Measurements from ENCODE around the gene TGM1. TPM values are rescaled to one million over a fixed set of nuclear protein-coding genes. Genes with fewer than 3 reads are reported as not detected.

TGM1 gene
- total RNA-seq, 1 experiment from 2014 or later: 2.9 TPM

- H3K36me3 Mint-ChIP-seq (ENCODE audit: insufficient read depth in 1 of 3, low read depth in 3 of 3): no peaks in the 10 kb centered on the region
- WGBS (ENCODE audit: extremely low coverage, insufficient read length, low lambda C conversion rate): no CpG with 5 or more reads among the region's 11 CpGs
- H3K18ac ChIP-seq (ENCODE audit: insufficient read length, low read depth, low read length): no peak overlapping the region
- H2BK5ac ChIP-seq (ENCODE audit: insufficient read length, low read length): no peak overlapping the region
- no peak overlapping the region for H3K56ac ChIP-seq (ENCODE audit: insufficient read length, low read depth, low read length)
- H3K79me2 ChIP-seq (ENCODE audit: insufficient read depth, low read length): no peaks in the 10 kb centered on the region
- no peak overlapping the region for H2AK5ac ChIP-seq (ENCODE audit: insufficient read length, low read length)
- no peak overlapping the region; a peak in 1 of 7 replicates for H3K27ac Mint-ChIP-seq
- H3K23me2 ChIP-seq (ENCODE audit: insufficient read length, low read depth, low read length, poor library complexity, severe bottlenecking): no peaks in the 10 kb centered on the region
- H2BK12ac ChIP-seq (ENCODE audit: insufficient read length, low read depth, low read length): no peak overlapping the region
- H3K27me3 Mint-ChIP-seq (ENCODE audit: low read depth): no peaks in the 10 kb centered on the region; the same call in 1 of the 2 replicates
- no peaks in the 10 kb centered on the region for H3K9me3 Mint-ChIP-seq
- TF ChIP-seq, protein P1, sequence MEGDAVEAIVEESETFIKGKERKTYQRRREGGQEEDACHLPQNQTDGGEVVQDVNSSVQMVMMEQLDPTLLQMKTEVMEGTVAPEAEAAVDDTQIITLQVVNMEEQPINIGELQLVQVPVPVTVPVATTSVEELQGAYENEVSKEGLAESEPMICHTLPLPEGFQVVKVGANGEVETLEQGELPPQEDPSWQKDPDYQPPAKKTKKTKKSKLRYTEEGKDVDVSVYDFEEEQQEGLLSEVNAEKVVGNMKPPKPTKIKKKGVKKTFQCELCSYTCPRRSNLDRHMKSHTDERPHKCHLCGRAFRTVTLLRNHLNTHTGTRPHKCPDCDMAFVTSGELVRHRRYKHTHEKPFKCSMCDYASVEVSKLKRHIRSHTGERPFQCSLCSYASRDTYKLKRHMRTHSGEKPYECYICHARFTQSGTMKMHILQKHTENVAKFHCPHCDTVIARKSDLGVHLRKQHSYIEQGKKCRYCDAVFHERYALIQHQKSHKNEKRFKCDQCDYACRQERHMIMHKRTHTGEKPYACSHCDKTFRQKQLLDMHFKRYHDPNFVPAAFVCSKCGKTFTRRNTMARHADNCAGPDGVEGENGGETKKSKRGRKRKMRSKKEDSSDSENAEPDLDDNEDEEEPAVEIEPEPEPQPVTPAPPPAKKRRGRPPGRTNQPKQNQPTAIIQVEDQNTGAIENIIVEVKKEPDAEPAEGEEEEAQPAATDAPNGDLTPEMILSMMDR (conservative IDR thresholded peaks at IDR 0.05): no peak
- no peaks in the 10 kb centered on the region for H4K20me1 ChIP-seq (ENCODE audit: control insufficient read depth, insufficient read depth, insufficient read length)
- no peaks in the 10 kb centered on the region for H3K27me3 ChIP-seq (ENCODE audit: insufficient read depth, low read length)
- H3K4me1 Mint-ChIP-seq: no peaks in the 10 kb centered on the region
- no peak overlapping the region for H2AFZ ChIP-seq (ENCODE audit: low read length)
- no peak overlapping the region for H3K4me3 Mint-ChIP-seq
- H2BK15ac ChIP-seq (ENCODE audit: low read depth, low read length): no peak overlapping the region
- H3K23ac ChIP-seq (ENCODE audit: insufficient read length, low read depth, low read length): no peak overlapping the region
- H3K4ac ChIP-seq (ENCODE audit: low read depth, low read length): no peak overlapping the region
- H3K4me2 ChIP-seq (ENCODE audit: insufficient read depth, insufficient read length, low read length): no peak overlapping the region
- H2BK120ac ChIP-seq (ENCODE audit: low read depth, low read length, poor library complexity, severe bottlenecking): no peak overlapping the region
- H3K9ac ChIP-seq (ENCODE audit: extremely low read depth, insufficient read length, low read length): no peak overlapping the region
- H4K5ac ChIP-seq (ENCODE audit: insufficient read length, low read depth, low read length): no peak overlapping the region
- H3K9me3 ChIP-seq (ENCODE audit: control insufficient read depth, low read depth, low read length): no peaks in the 10 kb centered on the region
- H3K4me1 ChIP-seq (ENCODE audit: insufficient read depth, low read length): no peaks in the 10 kb centered on the region
- no peaks in the 10 kb centered on the region for H3K79me1 ChIP-seq (ENCODE audit: insufficient read depth, low read depth, low read length, poor library complexity, severe bottlenecking)
- DNase-seq: no peak
- H2BK20ac ChIP-seq (ENCODE audit: low read depth, low read length, poor library complexity, severe bottlenecking): no peak overlapping the region
- H3K27ac ChIP-seq (ENCODE audit: insufficient read length, low read depth, low read length): no peak overlapping the region
- no peak overlapping the region for H3K14ac ChIP-seq (ENCODE audit: insufficient read depth, low read length)
- H4K8ac ChIP-seq (replicated peaks; ENCODE audit: insufficient read length, low read depth, low read length): no peak overlapping the region
- H4K91ac ChIP-seq (ENCODE audit: insufficient read length, low read depth, low read length): no peak overlapping the region
- H3T11ph ChIP-seq (ENCODE audit: low read length): no peak overlapping the region
Measured at GRCh38 chr14:24252289-24253124, 10.5 kb downstream of the TGM1 start.
